Esophagus muscularis mucosa (tissue), 4 donors: ENCODE results near the gene KYNU. TPM values are rescaled to one million over a fixed set of nuclear protein-coding genes. Genes with fewer than 3 reads are reported as not detected.

Experiments used
- DNase-seq: peaks from one replicate; pipeline ENCODE4 v3.0.0-alpha.2; 2017; ENCODE audit errors: extremely low spot score
- H3K27ac ChIP-seq, 4 donors: fragments of 200-600 bp; sonication (generic); replicated peaks in 1 of 4; 1 replicate in 3 of 4; 2 replicates in 1 of 4; pipeline ENCODE4 v1.5.1; 2016 to 2019; ENCODE audit warnings: mild to moderate bottlenecking in 1 of 4
- H3K27me3 ChIP-seq, 4 donors: fragments of 200-600 bp; sonication (generic); one replicate each; pipeline versions ENCODE4 v1.5.1 to v1.6.0; 2016 to 2019
- H3K36me3 ChIP-seq, 4 donors: fragments of 200-600 bp; sonication (generic); one replicate each; pipeline ENCODE4 v1.5.1; 2016 to 2019
- H3K4me1 ChIP-seq, 4 donors: fragments of 200-600 bp; sonication (generic); one replicate each; pipeline ENCODE4 v1.5.1; 2016 to 2019
- H3K4me3 ChIP-seq, 4 donors: fragments of 200-600 bp; sonication (generic); 1 replicate in 2 of 4; 2 replicates in 2 of 4; pipeline ENCODE4 v1.5.1; 2016 to 2019; ENCODE audit warnings: mild to moderate bottlenecking in 4 of 4, moderate library complexity in 1 of 4
- H3K9me3 ChIP-seq, 4 donors: fragments of 200-600 bp; sonication (generic); 1 replicate in 3 of 4; 2 replicates in 1 of 4; pipeline ENCODE4 v1.5.1; 2016 to 2019
- EP300 ChIP-seq: sonication (generic); formaldehyde crosslinking; IDR thresholded peaks from one replicate; pipeline ENCODE4 v1.6.1; 2017; ENCODE audit warnings: antibody characterized with exemption
- POLR2A ChIP-seq: fragments of 450-650 bp; IDR thresholded peaks from one replicate; pipeline ENCODE4 v1.6.1; 2017; ENCODE audit warnings: antibody characterized with exemption, moderate library complexity, mild to moderate bottlenecking, low read depth
- POLR2AphosphoS5 ChIP-seq, 2 donors: sonication (generic); formaldehyde crosslinking; IDR thresholded peaks; one replicate each; pipeline ENCODE4 v1.6.1; 2017; ENCODE audit warnings: antibody characterized with exemption in 2 of 2
- WGBS: methylation state at CpG from one replicate; pipeline ENCODE4 v1.1.5; 2018; 5-methylcytosine and 5-hydroxymethylcytosine counted together
- intact Hi-C: fragments of 100-400 bp; cut with DNase I; formaldehyde crosslinking; loops from one replicate; pipeline ENCODE4 v1.15.1; 2023
- total RNA-seq, 4 donors: library from RNA; depleted of rRNA; stranded (reverse); fragments of >200 nt; gene quantifications; one replicate each; pipeline versions ENCODE4 v1.1.0 to v1.2.1, GENCODE V29; 2016
- TF ChIP-seq, protein P1 (sequence below), 3 experiments: fragments of 200-600 bp in 2 of 3; fragments of 450-650 bp in 1 of 3; sonication (generic) in 2 of 3; IDR thresholded peaks; one replicate each; pipeline ENCODE4 v1.5.1; 2017 to 2019; ENCODE audit warnings: antibody characterized with exemption in 3 of 3, mild to moderate bottlenecking in 2 of 3, moderate library complexity in 1 of 3

The KYNU gene
- total RNA-seq, 4 donors from 2014 or later: 1.2 to 9.4 (median 3.9) TPM

DNA sequence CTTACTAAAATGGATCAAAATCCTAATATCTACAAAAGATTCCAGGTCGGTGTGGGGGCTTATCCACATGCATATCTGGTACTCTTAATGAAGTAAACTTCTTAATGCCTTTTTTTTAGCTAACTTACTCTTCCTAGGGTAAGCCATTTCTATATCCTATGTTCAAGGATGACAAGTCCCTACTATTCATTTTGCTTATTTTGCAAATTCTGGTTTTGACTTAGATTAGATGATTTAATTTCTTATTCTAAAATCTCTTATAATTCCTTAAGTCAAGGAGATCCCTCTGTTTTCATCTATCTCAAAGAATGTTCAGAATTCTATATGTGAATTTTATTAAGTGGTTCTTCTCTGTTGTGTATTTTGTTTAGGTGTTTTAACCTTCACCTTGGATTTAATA lies 79.7 kb downstream of the KYNU start:
- WGBS: 74% methylated on average over 1 of the region's 1 CpG
- no peaks in the 10 kb centered on the region for H3K36me3 ChIP-seq
- H3K4me3 ChIP-seq: no peak overlapping the region
- DNase-seq: no peak
- no peaks in the 10 kb centered on the region for H3K9me3 ChIP-seq
- H3K27ac ChIP-seq: no peak overlapping the region
- intact Hi-C loops: no loop called here
- no peaks in the 10 kb centered on the region for H3K4me1 ChIP-seq
- H3K27me3 ChIP-seq: no peaks in the 10 kb centered on the region
- TF ChIP-seq POLR2A: no peak
- TF ChIP-seq POLR2AphosphoS5 (IDR thresholded peaks at IDR 0.05): no peak
- TF ChIP-seq, protein P1, sequence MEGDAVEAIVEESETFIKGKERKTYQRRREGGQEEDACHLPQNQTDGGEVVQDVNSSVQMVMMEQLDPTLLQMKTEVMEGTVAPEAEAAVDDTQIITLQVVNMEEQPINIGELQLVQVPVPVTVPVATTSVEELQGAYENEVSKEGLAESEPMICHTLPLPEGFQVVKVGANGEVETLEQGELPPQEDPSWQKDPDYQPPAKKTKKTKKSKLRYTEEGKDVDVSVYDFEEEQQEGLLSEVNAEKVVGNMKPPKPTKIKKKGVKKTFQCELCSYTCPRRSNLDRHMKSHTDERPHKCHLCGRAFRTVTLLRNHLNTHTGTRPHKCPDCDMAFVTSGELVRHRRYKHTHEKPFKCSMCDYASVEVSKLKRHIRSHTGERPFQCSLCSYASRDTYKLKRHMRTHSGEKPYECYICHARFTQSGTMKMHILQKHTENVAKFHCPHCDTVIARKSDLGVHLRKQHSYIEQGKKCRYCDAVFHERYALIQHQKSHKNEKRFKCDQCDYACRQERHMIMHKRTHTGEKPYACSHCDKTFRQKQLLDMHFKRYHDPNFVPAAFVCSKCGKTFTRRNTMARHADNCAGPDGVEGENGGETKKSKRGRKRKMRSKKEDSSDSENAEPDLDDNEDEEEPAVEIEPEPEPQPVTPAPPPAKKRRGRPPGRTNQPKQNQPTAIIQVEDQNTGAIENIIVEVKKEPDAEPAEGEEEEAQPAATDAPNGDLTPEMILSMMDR (IDR thresholded peaks at IDR 0.05): no peak
- no peak for TF ChIP-seq EP300

DNA sequence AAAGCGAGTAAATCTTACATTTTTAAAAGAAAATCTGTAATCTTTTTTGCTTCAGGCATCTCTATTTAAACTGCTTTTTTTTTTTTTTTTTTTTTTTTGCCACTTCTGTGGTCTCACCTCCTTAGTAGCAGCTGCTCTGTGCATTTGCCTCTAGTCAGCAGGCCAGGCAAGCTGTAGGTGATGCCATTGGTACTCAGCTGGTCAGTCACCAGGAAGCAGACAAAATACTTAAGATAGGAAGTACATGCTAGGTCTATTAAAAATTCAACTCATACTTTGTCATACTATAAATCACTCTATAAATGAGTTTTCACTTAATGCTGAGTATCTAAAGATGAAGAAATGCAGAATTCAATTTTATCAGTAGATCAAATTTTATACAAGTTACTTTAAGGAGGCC lies 83.7 kb downstream of the KYNU start:
- Histone ChIP-seq H3K27ac (no peak overlapping the region), H3K4me3 (no peak overlapping the region), H3K4me1 (no peaks in the 10 kb centered on the region), H3K36me3 (no peaks in the 10 kb centered on the region), H3K27me3 (no peaks in the 10 kb centered on the region), H3K9me3 (no peaks in the 10 kb centered on the region)
- WGBS: 85% methylated on average over 1 of the region's 1 CpG
- intact Hi-C loops: no loop called here
- DNase-seq: no peak
- TF ChIP-seq POLR2AphosphoS5 (IDR thresholded peaks at IDR 0.05) (no peak), EP300 (no peak)

DNA sequence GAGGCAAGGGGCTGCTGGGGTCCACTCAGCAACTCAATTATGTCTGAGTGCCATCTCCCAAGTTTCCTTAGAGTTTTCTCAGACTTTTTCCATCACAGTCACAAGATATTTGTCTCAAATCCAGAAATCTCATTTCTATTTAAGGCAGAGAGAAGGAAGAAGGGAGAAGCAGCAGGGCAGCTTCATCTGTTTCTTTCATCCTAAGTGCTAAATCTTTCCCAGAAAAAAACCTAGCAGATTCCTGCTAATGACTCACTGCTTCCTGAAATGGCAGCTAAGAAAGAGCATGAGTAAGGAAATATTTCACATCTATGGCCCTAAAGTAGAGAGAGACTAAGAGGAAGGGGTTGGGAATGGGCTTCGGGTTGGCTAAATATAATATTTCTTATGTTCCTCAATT lies 88.0 kb downstream of the KYNU start:
- DNase-seq: no peak
- Histone ChIP-seq H3K9me3 (no peaks in the 10 kb centered on the region), H3K27ac (no peak overlapping the region), H3K36me3 (no peaks in the 10 kb centered on the region), H3K4me3 (no peak overlapping the region), H3K27me3 (no peaks in the 10 kb centered on the region), H3K4me1 (no peaks in the 10 kb centered on the region)
- 90% methylated on average over 1 of the region's 1 CpG for WGBS
- TF ChIP-seq EP300 (no peak), POLR2AphosphoS5 (IDR thresholded peaks at IDR 0.05) (no peak), POLR2A (no peak)
- TF ChIP-seq, protein P1 (IDR thresholded peaks at IDR 0.05): no peak
- intact Hi-C loops: no loop called here

DNA sequence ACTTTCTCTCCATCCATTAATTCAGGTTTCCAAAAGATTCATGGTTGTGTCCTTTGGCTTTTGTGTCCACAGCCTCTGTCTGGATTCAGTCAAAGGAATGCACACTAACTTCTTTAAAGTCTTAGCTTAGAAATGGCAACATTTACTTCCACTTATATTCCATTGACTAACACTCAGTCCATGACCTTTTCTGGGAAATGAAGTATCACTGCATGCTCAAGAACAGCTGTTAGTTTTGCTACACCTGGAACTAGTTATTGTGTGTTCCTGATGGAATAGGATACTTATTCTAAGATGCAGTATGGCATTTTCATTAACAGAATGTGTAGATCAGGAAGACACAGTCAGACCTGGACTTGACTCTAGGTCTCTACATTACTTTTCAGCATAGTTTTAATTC lies 88.8 kb downstream of the KYNU start:
- Histone ChIP-seq H3K36me3 (no peaks in the 10 kb centered on the region), H3K4me3 (no peak overlapping the region), H3K27ac (no peak overlapping the region), H3K27me3 (no peaks in the 10 kb centered on the region), H3K9me3 (no peaks in the 10 kb centered on the region), H3K4me1 (no peaks in the 10 kb centered on the region)
- intact Hi-C loops: no loop called here
- TF ChIP-seq POLR2AphosphoS5 (IDR thresholded peaks at IDR 0.05) (no peak), POLR2A (no peak), EP300 (no peak)
- TF ChIP-seq, protein P1 (IDR thresholded peaks at IDR 0.05): no peak
- no peak for DNase-seq

DNA sequence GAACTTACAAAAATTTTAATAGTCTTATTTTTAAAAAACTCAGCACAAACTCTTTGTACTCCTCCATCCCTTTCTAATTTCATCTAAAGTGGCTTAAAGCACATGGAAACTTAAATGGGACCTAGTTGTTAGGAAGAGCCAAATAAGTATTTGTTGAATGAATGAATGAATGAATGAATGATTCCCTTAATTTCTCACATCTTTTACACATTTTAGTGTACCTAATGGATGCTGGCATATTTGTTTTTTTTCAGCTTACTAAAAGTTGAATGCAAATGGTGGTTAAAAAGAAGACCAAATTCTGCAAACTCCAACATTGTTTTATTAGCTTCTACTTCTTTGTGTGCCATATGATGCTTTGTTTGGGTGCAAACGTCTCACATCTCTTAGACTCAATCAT lies 89.6 kb downstream of the KYNU start:
- Histone ChIP-seq H3K4me3 (no peak overlapping the region), H3K4me1 (no peaks in the 10 kb centered on the region), H3K27me3 (no peaks in the 10 kb centered on the region), H3K9me3 (no peaks in the 10 kb centered on the region), H3K36me3 (no peaks in the 10 kb centered on the region), H3K27ac (no peak overlapping the region)
- intact Hi-C loops: no loop called here
- DNase-seq: no peak
- 47% methylated on average over 1 of the region's 1 CpG for WGBS
- TF ChIP-seq POLR2A: no peak
- no peak for TF ChIP-seq POLR2AphosphoS5 (IDR thresholded peaks at IDR 0.05)
- TF ChIP-seq, protein P1 (IDR thresholded peaks at IDR 0.05): no peak
- TF ChIP-seq EP300: no peak
